MM.1S (cell line): ENCODE results near the gene SPHKAP.

ENCODE experiments used
- DNase-seq: peaks from one replicate; pipeline ENCODE4 v3.0.0-alpha.2; 2015
- H2AFZ ChIP-seq: fragments of 300-600 bp; sonication (generic); 2 replicates; pipeline ENCODE4 v1.6.0; 2016; ENCODE audit warnings: antibody characterized with exemption, low read length
- H3F3A ChIP-seq: fragments of 300-600 bp; sonication (generic); 2 replicates; pipeline ENCODE4 v1.6.1; 2016; ENCODE audit warnings: mild to moderate bottlenecking, antibody characterized with exemption, low read length, moderate library complexity, mixed read lengths; ENCODE audit not compliant: insufficient read depth
- H3K27ac ChIP-seq: fragments of 300-600 bp; sonication (generic); 2 replicates; pipeline ENCODE4 v1.5.1; 2016; ENCODE audit warnings: mild to moderate bottlenecking, low read length
- H3K27me3 ChIP-seq: fragments of 300-600 bp; sonication (generic); replicated peaks from 2 replicates; pipeline ENCODE4 v1.6.0; 2016; ENCODE audit warnings: low read length; ENCODE audit not compliant: insufficient read depth
- H3K36me3 ChIP-seq: fragments of 300-600 bp; sonication (generic); replicated peaks from 2 replicates; pipeline ENCODE4 v1.6.1; 2016; ENCODE audit warnings: mild to moderate bottlenecking, low read length, mixed read lengths; ENCODE audit not compliant: insufficient read depth
- H3K4me1 ChIP-seq: fragments of 300-600 bp; sonication (generic); 2 replicates; pipeline ENCODE4 v1.6.1; 2016; ENCODE audit warnings: low read length, mixed read lengths
- H3K4me2 ChIP-seq: fragments of 300-600 bp; sonication (generic); 2 replicates; pipeline ENCODE4 v1.6.0; 2016; ENCODE audit warnings: low read depth, low read length
- H3K4me3 ChIP-seq: fragments of 300-600 bp; sonication (generic); 2 replicates; pipeline ENCODE4 v1.5.1; 2016; ENCODE audit warnings: low read length, mixed read lengths
- H3K79me2 ChIP-seq: fragments of 300-600 bp; sonication (generic); 2 replicates; pipeline ENCODE4 v1.6.1; 2016; ENCODE audit warnings: mixed run types, low read length, mixed read lengths
- H3K9ac ChIP-seq: fragments of 300-600 bp; sonication (generic); 2 replicates; pipeline ENCODE4 v1.6.1; 2016; ENCODE audit warnings: low read length, mixed read lengths
- H3K9me2 ChIP-seq: fragments of 300-600 bp; sonication (generic); replicated peaks from 2 replicates; pipeline ENCODE4 v1.6.1; 2016; ENCODE audit warnings: mild to moderate bottlenecking, low read length, mixed read lengths; ENCODE audit not compliant: insufficient read depth
- H3K9me3 ChIP-seq: fragments of 300-600 bp; sonication (generic); replicated peaks from 2 replicates; pipeline ENCODE4 v1.6.1; 2016; ENCODE audit warnings: mild to moderate bottlenecking, low read length, mixed read lengths; ENCODE audit not compliant: insufficient read depth
- H4K20me1 ChIP-seq: fragments of 300-600 bp; sonication (generic); 2 replicates; pipeline ENCODE4 v1.6.1; 2016; ENCODE audit warnings: mild to moderate bottlenecking, low read length, moderate library complexity, mixed read lengths; ENCODE audit not compliant: insufficient read depth
- EZH2 ChIP-seq: fragments of 300-600 bp; sonication (generic); optimal IDR thresholded peaks from 2 replicates; pipeline ENCODE3; 2017; ENCODE audit warnings: low read depth, mild to moderate bottlenecking, antibody characterized with exemption, low read length, mixed read lengths
- EZH2phosphoT487 ChIP-seq: fragments of 300-600 bp; sonication (generic); IDR thresholded peaks from 2 replicates; pipeline ENCODE4 v1.6.1; 2018; ENCODE audit warnings: antibody characterized with exemption, low read length
- TF ChIP-seq, protein P1 (sequence below): fragments of 300-600 bp; sonication (generic); IDR thresholded peaks from 2 replicates; pipeline ENCODE4 v1.5.1; 2016; ENCODE audit warnings: antibody characterized with exemption, low read length, mixed read lengths

SPHKAP gene

GRCh38 chr2:228063558-228063957 lies 117.9 kb downstream of the SPHKAP start:
- H3K9ac ChIP-seq: no peak overlapping the region
- no peaks in the 10 kb centered on the region for H3K9me2 ChIP-seq
- H3K27me3 ChIP-seq: no peaks in the 10 kb centered on the region

GRCh38 chr2:228059735-228060134 lies 121.8 kb downstream of the SPHKAP start:
- no peak for DNase-seq
- H3K36me3 ChIP-seq: no peaks in the 10 kb centered on the region
- H3K9me2 ChIP-seq: no peaks in the 10 kb centered on the region
- no peak overlapping the region for H3K27ac ChIP-seq
- H3K27me3 ChIP-seq: no peaks in the 10 kb centered on the region
- H3K4me3 ChIP-seq: no peak overlapping the region
- no peak overlapping the region for H3K4me2 ChIP-seq
- H3K9ac ChIP-seq: no peak overlapping the region
- H3K4me1 ChIP-seq: no peaks in the 10 kb centered on the region
- H3K79me2 ChIP-seq: no peaks in the 10 kb centered on the region
- H4K20me1 ChIP-seq: no peaks in the 10 kb centered on the region
- no peak overlapping the region for H2AFZ ChIP-seq
- TF ChIP-seq, protein P1, sequence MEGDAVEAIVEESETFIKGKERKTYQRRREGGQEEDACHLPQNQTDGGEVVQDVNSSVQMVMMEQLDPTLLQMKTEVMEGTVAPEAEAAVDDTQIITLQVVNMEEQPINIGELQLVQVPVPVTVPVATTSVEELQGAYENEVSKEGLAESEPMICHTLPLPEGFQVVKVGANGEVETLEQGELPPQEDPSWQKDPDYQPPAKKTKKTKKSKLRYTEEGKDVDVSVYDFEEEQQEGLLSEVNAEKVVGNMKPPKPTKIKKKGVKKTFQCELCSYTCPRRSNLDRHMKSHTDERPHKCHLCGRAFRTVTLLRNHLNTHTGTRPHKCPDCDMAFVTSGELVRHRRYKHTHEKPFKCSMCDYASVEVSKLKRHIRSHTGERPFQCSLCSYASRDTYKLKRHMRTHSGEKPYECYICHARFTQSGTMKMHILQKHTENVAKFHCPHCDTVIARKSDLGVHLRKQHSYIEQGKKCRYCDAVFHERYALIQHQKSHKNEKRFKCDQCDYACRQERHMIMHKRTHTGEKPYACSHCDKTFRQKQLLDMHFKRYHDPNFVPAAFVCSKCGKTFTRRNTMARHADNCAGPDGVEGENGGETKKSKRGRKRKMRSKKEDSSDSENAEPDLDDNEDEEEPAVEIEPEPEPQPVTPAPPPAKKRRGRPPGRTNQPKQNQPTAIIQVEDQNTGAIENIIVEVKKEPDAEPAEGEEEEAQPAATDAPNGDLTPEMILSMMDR: no peak
- no peak for TF ChIP-seq EZH2phosphoT487
- TF ChIP-seq EZH2: no peak
- H3F3A ChIP-seq: no peaks in the 10 kb centered on the region
- H3K9me3 ChIP-seq: no peaks in the 10 kb centered on the region

More at GRCh38 chr2:228063558-228063957, 117.9 kb downstream of the SPHKAP start:
- H3K4me3 ChIP-seq: no peak overlapping the region
- no peaks in the 10 kb centered on the region for H3K4me1 ChIP-seq
- no peak for DNase-seq
- no peak overlapping the region for H3K27ac ChIP-seq
- no peaks in the 10 kb centered on the region for H3K79me2 ChIP-seq
- H3K9me3 ChIP-seq: no peaks in the 10 kb centered on the region
- TF ChIP-seq, protein P1: no peak
- TF ChIP-seq EZH2 (no peak), EZH2phosphoT487 (no peak)
- H3K36me3 ChIP-seq: no peaks in the 10 kb centered on the region
- no peaks in the 10 kb centered on the region for H3F3A ChIP-seq
- H4K20me1 ChIP-seq: no peaks in the 10 kb centered on the region
- no peak overlapping the region for H3K4me2 ChIP-seq
- no peak overlapping the region for H2AFZ ChIP-seq

DNA sequence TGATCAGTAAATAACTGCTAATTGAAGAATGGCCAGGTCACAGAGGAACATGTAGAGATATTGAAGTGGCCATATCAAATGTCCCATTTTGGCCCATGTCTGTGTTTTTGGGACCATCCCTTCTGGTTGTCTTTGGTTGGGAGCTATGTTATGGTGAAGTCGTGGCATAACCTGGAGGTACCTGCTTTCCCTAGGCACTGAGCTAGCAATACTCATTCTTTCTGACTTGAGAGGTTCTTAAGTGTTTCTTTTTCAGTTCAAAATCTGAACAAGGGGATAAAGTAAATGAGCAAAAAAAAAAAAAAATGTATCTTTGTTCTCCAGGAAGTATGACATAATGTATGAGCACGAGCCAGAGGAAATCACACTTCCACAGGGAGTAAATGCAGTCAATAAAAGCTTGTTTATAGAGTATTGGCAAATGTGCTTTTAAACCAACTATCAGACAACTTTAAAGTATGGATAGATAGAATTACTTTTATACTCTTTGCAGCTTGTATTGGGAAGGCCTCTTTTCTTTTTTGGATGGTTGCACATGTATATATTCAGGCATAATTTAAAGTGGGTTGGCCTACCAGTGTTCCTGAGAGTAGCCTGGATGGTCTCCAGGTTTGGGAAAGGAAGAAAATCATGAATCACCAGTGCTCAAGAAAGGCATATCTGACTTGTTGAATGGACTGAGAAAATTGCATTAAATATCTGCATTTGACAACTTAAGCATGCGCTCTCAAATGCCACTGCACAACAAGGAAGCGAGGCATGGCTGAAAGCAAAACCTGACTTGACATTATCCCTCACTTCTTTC lies 125.0 kb downstream of the SPHKAP start:
- no peak overlapping the region for H3K4me3 ChIP-seq
- no peaks in the 10 kb centered on the region for H3K36me3 ChIP-seq
- no peaks in the 10 kb centered on the region for H3F3A ChIP-seq
- no peaks in the 10 kb centered on the region for H4K20me1 ChIP-seq
- H2AFZ ChIP-seq: no peak overlapping the region
- H3K4me1 ChIP-seq: no peaks in the 10 kb centered on the region
- no peak overlapping the region for H3K9ac ChIP-seq
- H3K27ac ChIP-seq: no peak overlapping the region
- no peaks in the 10 kb centered on the region for H3K27me3 ChIP-seq
- TF ChIP-seq EZH2 (no peak), EZH2phosphoT487 (no peak)
- TF ChIP-seq, protein P1: no peak
- no peak overlapping the region for H3K4me2 ChIP-seq
- no peaks in the 10 kb centered on the region for H3K9me2 ChIP-seq
- no peaks in the 10 kb centered on the region for H3K9me3 ChIP-seq
- no peak for DNase-seq
- no peaks in the 10 kb centered on the region for H3K79me2 ChIP-seq
